Peyer's patch (tissue), 4 donors: Measurements from ENCODE around the gene SERPINA3.

Experiments used
- CTCF ChIP-seq, 6 experiments: fragments of 450-650 bp in 4 of 6; fragments of 200-600 bp in 2 of 6; sonication (generic) in 1 of 6; IDR thresholded peaks; one replicate each; pipeline ENCODE4 v1.5.1; 2017 to 2019; ENCODE audit warnings: antibody characterized with exemption in 6 of 6, mild to moderate bottlenecking in 3 of 6, moderate library complexity in 1 of 6
- POLR2A ChIP-seq, 2 donors: fragments of 450-650 bp; IDR thresholded peaks; one replicate each; pipeline ENCODE4 v1.5.1; 2017; ENCODE audit warnings: antibody characterized with exemption in 2 of 2, mild to moderate bottlenecking in 2 of 2, moderate library complexity in 2 of 2

DNA sequence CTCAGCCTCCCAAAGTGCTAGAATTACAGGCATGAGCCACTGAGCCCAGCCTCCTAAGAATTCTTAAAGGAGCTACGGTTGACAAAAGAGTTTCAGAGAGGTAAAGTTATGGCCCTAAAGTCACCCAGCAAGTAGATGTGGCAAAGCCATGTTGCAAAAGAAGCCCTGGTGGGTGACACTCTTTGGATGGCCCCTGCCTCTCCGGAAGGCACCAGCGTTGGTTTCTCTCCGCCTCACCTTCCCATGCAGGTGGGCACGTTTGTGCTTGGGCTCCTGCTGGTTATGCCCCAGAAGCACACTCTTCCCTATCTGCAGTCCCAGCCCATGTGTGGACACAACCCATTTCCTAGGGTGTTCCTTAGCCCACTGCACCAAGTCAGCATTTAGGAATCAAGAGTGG lies 9.5 kb upstream of the SERPINA3 start:
- TF ChIP-seq POLR2A (IDR thresholded peaks at IDR 0.05) (no peak), CTCF (IDR thresholded peaks at IDR 0.05) (no peak)
